Skeletal muscle tissue (tissue), 4 donors: ENCODE data around the gene KCTD3. TPM values are rescaled to one million over a fixed set of nuclear protein-coding genes. Genes with fewer than 3 reads are reported as not detected.

ENCODE experiments used
- H3K27ac ChIP-seq: one replicate; pipeline ENCODE4 v1.7.0; 2013; ENCODE audit warnings: mild to moderate bottlenecking, low read depth, low read length, inconsistent platforms
- H3K27me3 ChIP-seq, 3 donors: one replicate each; pipeline ENCODE4 v1.7.0; 2013; ENCODE audit warnings: low read length in 3 of 3; ENCODE audit not compliant: control insufficient read depth in 3 of 3, insufficient read depth in 3 of 3
- H3K36me3 ChIP-seq, 3 donors: one replicate each; pipeline ENCODE4 v1.7.0; 2013; ENCODE audit warnings: low read length in 3 of 3; ENCODE audit not compliant: control insufficient read depth in 3 of 3, insufficient read depth in 3 of 3
- H3K4me1 ChIP-seq, 3 donors: one replicate each; pipeline ENCODE4 v1.7.0; 2013; ENCODE audit warnings: low read length in 3 of 3, mild to moderate bottlenecking in 3 of 3; ENCODE audit not compliant: control insufficient read depth in 3 of 3, insufficient read depth in 3 of 3
- H3K4me3 ChIP-seq, 3 donors: one replicate each; pipeline ENCODE4 v1.7.0; 2013; ENCODE audit warnings: low read length in 3 of 3
- H3K9ac ChIP-seq, 3 donors: one replicate each; pipeline ENCODE4 v1.7.0; 2013; ENCODE audit warnings: low read length in 3 of 3, mild to moderate bottlenecking in 3 of 3, moderate library complexity in 2 of 3, low read depth in 1 of 3
- H3K9me3 ChIP-seq, 3 donors: one replicate each; pipeline ENCODE4 v1.7.0; 2013; ENCODE audit warnings: low read length in 3 of 3; ENCODE audit not compliant: control insufficient read depth in 3 of 3
- total RNA-seq: library from RNA; depleted of rRNA; stranded (reverse); fragments of >200 nt; gene quantifications from one replicate; pipeline ENCODE4 v1.2.3, GENCODE V29; 2014
- donor health status: Osteomylitis.

The KCTD3 gene
- total RNA-seq, 1 donor from 2014 or later: 37.6 TPM

- Histone ChIP-seq H3K27ac (no peak overlapping the region), H3K4me3 (no peak overlapping the region), H3K27me3 (no peaks in the 10 kb centered on the region), H3K9ac (no peak overlapping the region), H3K4me1 (no peaks in the 10 kb centered on the region), H3K9me3 (no peaks in the 10 kb centered on the region), H3K36me3 (no peaks in the 10 kb centered on the region)
These were observed 78.1 kb downstream of the KCTD3 start for GRCh38 chr1:215645182-215645581.

GRCh38 chr1:215645861-215646260, 78.8 kb downstream of the KCTD3 start:
- H3K27ac ChIP-seq: no peak overlapping the region
- H3K9me3 ChIP-seq: no peaks in the 10 kb centered on the region
- H3K9ac ChIP-seq: no peak overlapping the region
- H3K4me1 ChIP-seq: no peaks in the 10 kb centered on the region
- no peaks in the 10 kb centered on the region for H3K36me3 ChIP-seq
- H3K4me3 ChIP-seq: no peak overlapping the region
- no peaks in the 10 kb centered on the region for H3K27me3 ChIP-seq

- Histone ChIP-seq H3K36me3 (no peaks in the 10 kb centered on the region), H3K27ac (no peak overlapping the region), H3K4me3 (no peak overlapping the region), H3K9ac (no peak overlapping the region), H3K4me1 (no peaks in the 10 kb centered on the region), H3K27me3 (no peaks in the 10 kb centered on the region), H3K9me3 (no peaks in the 10 kb centered on the region)
These were observed 80.6 kb downstream of the KCTD3 start for GRCh38 chr1:215647738-215648137.

GRCh38 chr1:215648957-215649356, 81.9 kb downstream of the KCTD3 start:
- Histone ChIP-seq H3K27ac (no peak overlapping the region), H3K9ac (no peak overlapping the region), H3K9me3 (no peaks in the 10 kb centered on the region), H3K27me3 (no peaks in the 10 kb centered on the region), H3K4me1 (no peaks in the 10 kb centered on the region), H3K4me3 (no peak overlapping the region), H3K36me3 (no peaks in the 10 kb centered on the region)

GRCh38 chr1:215650446-215651149, 83.5 kb downstream of the KCTD3 start:
- Histone ChIP-seq H3K36me3 (no peaks in the 10 kb centered on the region), H3K27me3 (no peaks in the 10 kb centered on the region), H3K9me3 (no peaks in the 10 kb centered on the region), H3K4me1 (no peaks in the 10 kb centered on the region), H3K9ac (no peak overlapping the region), H3K4me3 (no peak overlapping the region), H3K27ac (no peak overlapping the region)

- H3K9me3 ChIP-seq: no peaks in the 10 kb centered on the region
- H3K4me1 ChIP-seq: no peaks in the 10 kb centered on the region
- no peak overlapping the region for H3K27ac ChIP-seq
- H3K36me3 ChIP-seq: no peaks in the 10 kb centered on the region
- H3K9ac ChIP-seq: no peak overlapping the region
- no peak overlapping the region for H3K4me3 ChIP-seq
- H3K27me3 ChIP-seq: no peaks in the 10 kb centered on the region
These were observed 84.8 kb downstream of the KCTD3 start for GRCh38 chr1:215651867-215652266.

- no peaks in the 10 kb centered on the region for H3K4me1 ChIP-seq
- no peak overlapping the region for H3K27ac ChIP-seq
These were observed 85.3 kb downstream of the KCTD3 start for GRCh38 chr1:215652371-215652770.

GRCh38 chr1:215657047-215657446, 89.9 kb downstream of the KCTD3 start:
- no peaks in the 10 kb centered on the region for H3K27me3 ChIP-seq
- no peak overlapping the region for H3K9ac ChIP-seq
- H3K9me3 ChIP-seq: no peaks in the 10 kb centered on the region
- no peak overlapping the region for H3K27ac ChIP-seq
- H3K4me3 ChIP-seq: no peak overlapping the region
- no peaks in the 10 kb centered on the region for H3K36me3 ChIP-seq
- H3K4me1 ChIP-seq: no peaks in the 10 kb centered on the region

More at GRCh38 chr1:215652371-215652770, 85.3 kb downstream of the KCTD3 start:
- no peaks in the 10 kb centered on the region for H3K36me3 ChIP-seq
- no peaks in the 10 kb centered on the region for H3K9me3 ChIP-seq
- no peak overlapping the region for H3K4me3 ChIP-seq
- no peaks in the 10 kb centered on the region for H3K27me3 ChIP-seq
- no peak overlapping the region for H3K9ac ChIP-seq

GRCh38 chr1:215660259-215660658, 93.2 kb downstream of the KCTD3 start:
- H3K4me3 ChIP-seq: no peak overlapping the region
- H3K36me3 ChIP-seq: no peaks in the 10 kb centered on the region
- no peaks in the 10 kb centered on the region for H3K9me3 ChIP-seq
- no peak overlapping the region for H3K27ac ChIP-seq
- H3K27me3 ChIP-seq: no peaks in the 10 kb centered on the region
- no peaks in the 10 kb centered on the region for H3K4me1 ChIP-seq
- H3K9ac ChIP-seq: no peak overlapping the region

GRCh38 chr1:215661033-215661432, 93.9 kb downstream of the KCTD3 start:
- no peak overlapping the region for H3K27ac ChIP-seq
- H3K27me3 ChIP-seq: no peaks in the 10 kb centered on the region
- H3K9me3 ChIP-seq: no peaks in the 10 kb centered on the region
- no peak overlapping the region for H3K4me3 ChIP-seq
- no peak overlapping the region for H3K9ac ChIP-seq
- no peaks in the 10 kb centered on the region for H3K36me3 ChIP-seq
- H3K4me1 ChIP-seq: no peaks in the 10 kb centered on the region
